GM19025 (cell line): ENCODE measurements around the gene BICD2.
"Not testable (repeated sequence)": the region's sequence is repeated elsewhere in the genome, so short reads cannot be mapped to it uniquely, and the experiment has no call there.

Experiments used
- ATAC-seq: cut with Tn5 transposase; IDR thresholded peaks from one replicate; pipeline ENCODE4 v1.9.1; 2021; ENCODE audit warnings: mild to moderate bottlenecking, low read depth, moderate library complexity; ENCODE audit not compliant: unreplicated experiment

BICD2 gene

GRCh38 chr9:92764381-92764987, at the start of gene BICD2:
BICD2 (minus strand) TSS chr9:92764833; CDS start chr9:92764744, 89 bp downstream.
- no peak for ATAC-seq

DNA sequence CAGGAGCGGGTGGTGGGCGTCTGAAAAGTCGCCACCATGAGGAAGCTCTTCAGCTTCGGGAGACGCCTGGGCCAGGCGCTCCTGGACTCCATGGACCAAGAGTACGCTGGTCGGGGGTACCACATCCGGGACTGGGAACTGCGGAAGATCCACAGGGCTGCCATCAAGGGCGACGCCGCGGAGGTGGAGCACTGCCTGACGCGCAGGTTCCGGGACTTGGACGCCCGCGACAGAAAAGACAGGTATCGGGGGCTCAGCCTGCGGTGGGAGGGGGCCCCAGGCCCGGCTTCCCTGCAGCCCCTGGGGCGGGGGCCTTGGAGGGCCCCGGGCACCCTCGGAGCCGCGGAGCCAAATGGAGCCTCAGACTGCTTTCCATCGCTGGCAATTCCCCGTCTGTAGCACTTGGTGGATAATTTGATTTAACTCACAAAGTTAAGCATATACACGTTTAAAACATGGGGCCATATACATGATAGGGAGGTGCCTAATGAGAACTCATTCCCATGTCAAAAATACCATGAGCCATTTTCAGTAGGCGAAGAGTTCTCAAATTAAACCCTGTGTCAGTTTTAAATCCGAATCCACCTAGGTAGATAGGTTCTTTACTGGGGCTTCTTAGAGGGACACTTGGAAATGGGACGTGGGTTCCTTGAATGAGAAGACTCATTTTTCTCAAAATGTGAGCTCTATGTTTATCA, 45.1 kb upstream of the BICD2 start:
- ATAC-seq = not testable (repeated sequence)

DNA sequence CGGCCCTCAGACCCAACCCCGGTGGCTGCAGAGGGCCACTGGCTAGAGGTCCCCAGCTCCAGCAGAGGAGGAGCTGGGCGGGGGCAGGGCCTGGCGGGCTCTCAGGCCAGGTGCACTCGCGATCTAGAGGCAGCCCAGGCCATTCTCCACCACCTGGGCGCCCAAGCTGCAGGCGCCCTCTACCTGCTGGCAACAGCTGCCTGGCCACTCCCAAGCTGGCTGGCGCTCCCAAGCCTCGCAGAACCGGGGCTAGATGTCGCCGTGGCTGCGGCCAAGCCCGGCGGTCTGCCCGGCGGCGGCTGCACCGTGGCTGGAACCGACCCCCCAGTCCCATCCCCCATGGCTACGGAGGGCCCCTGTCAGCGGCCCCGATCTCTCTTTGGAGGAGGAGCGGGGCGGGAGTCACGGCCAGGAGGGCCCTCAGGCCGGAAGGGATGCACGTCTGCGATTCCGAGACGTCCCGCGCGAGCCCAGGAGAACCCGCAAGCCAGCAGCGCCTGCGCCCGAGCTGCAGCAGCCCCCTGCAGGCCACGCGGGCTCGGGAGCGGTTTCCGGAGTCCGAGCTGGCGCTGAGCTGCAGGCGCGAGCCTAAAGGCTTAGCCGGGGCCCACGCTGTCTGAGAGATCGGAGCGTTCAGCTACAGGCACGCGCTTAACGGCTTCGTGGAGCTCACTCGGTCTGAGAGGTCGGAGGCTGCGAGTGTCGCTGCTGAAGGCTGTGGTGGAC, 44.3 kb upstream of the BICD2 start:
- ATAC-seq = no peak

GRCh38 chr9:92807757-92808725, 43.4 kb upstream of the BICD2 start:
- ATAC-seq = no peak

DNA sequence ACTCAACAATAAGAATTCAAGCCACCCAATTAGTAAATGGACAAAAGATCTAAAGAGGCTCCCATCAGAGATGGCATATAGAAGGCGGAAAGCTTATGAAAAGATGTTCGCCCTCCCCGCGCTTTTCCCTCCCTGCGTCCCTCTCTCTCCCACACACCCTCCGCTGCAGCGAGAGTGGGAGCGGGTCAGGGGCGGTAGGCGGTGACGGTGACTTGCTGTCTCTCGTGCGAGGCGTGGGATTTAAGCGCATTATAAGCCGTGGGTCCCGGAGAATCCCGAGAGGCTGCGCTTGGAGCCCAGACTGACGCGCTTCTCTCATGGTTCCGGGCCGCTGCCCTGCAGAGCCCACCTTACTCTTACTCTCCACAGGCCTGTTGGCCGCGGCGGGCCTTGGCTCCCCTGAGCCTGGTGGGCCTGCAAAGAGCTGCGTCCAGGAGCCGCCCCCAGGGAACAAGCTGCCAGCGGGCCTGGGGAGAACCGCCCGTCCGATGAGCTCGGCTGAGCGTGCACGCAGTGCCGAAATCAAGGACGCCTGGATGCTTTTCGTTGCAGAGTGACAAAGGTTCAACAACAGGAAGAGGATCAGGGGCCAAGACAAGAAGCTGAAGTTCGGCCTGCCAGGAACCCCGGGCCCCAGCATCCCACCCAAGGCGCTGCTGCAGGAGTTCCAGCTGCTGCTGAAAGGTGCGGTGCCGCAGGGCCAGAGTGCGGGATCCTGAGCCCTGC, 42.6 kb upstream of the BICD2 start:
- ATAC-seq = no peak

- ATAC-seq = no peak
Observed at GRCh38 chr9:92804727-92805126, 40.1 kb upstream of the BICD2 start.

GRCh38 chr9:92798358-92798757, 33.7 kb upstream of the BICD2 start:
- ATAC-seq = no peak

DNA sequence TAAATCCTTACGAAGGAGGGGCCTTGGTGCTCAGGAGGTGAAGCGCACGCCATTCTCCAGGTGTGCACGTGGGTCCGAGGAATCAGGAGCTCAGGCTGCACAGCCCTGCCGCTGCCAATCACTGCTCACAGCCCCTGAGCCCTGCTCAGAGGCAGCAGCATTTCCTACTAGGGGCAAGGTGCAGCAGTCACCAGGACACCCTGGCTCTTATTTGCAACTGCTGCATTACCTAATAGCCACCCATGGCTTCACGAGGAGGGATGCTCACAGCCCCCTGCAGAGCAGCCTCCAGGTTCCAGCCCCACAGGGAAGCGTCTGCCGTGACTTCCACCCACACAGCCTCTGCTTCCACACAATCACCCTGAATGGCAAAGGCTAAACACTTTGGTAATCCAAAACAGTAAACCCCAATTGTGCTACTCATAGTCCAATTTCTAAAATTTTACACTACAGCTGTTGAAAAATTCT, 31.7 kb upstream of the BICD2 start:
- ATAC-seq = not testable (repeated sequence)

DNA sequence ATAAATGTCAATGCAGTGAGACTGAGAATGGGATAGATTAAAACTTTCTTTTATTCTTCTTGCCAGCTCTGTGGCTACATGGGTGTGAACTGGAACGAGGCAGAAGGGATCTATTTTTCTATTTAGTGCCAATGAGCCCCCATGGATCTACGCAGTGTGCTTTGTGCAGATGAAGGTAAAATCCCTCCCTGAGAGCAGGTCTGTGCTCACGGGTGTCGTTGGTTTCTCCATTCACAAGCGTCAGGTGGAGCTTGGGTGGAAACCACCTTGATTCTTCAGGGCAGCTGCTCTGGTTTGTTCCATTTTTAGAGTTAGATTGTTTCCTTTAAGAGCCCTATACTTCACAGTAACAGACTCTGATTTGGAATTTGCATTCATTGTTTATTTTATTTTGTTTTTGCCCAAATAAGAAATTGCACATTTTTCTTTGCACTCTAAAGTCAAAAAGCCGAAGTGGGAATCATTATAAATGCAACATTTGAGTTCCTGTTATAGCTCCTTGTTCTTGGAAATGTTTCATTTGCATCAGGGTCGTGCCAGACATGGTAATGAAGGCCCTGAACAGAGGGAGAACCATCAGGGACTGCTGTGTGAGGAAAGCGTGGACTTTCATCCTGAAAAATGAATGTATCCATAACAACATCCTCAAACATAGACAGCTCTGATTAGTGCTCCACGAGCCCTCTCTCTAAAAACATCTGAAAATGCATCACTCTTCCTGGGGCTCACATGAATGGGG, 31.1 kb upstream of the BICD2 start:
- ATAC-seq = no peak

DNA sequence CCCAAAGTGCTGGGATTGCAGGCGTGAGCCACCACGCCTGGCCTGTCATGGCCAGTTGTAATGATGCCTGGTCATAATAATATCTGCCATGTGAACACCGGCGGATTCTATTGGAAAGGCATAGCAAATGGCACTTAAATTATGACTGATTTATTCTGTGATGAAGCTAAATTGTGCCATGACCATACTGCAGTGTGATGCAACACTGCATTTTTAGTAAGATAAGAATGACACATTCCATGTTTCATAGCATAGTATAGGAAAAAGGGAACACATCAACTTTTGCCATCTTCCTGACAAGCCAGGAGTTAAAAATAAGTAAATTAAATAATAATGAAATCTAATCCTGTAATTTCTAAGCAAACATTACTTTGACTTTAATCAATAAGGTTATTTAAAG, 30.4 kb upstream of the BICD2 start:
- no peak for ATAC-seq

DNA sequence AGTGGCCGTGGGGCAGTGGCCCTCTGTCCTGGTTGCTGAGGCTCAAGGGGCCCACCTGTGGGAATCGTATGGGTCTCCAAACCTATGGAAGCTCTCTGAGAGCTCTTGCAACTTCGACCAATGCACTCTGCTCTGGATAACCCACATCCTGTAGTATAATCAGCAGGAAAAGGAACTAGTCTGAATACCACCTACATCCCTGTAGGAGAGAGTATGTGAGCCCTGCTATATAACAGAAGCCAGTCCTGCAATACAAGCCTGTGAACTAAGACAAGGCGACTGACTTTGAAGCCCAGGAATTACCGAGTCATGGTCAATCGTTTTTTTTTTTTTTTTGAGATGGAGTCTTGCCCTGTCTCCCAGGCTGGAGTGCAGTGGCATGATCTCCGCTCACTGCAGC, 29.8 kb upstream of the BICD2 start:
- ATAC-seq = no peak

- peak; percentile 64 for ATAC-seq
Observed at GRCh38 chr9:92790542-92791527, 26.2 kb upstream of the BICD2 start.

DNA sequence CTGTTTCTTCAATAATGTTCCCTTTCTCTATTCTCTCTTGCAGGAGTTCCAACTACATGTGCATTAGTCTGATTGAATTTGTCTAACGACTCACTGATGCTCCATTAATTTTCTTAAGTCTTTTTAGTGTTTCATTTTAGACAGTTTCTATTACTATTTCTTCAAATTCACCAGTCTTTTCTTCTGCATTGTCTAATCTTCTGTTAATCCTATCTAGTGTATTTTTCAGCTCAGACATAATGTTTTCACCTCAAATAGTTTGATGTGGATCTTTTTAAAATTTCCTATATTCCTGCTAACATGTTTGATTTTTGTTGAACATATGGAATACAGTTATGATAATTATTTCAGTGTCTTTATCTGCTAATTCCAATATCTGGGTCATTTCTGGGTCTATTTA, 21.7 kb upstream of the BICD2 start:
- ATAC-seq = no peak

GRCh38 chr9:92781899-92782298, 17.3 kb upstream of the BICD2 start:
- no peak for ATAC-seq

- no peak for ATAC-seq
Observed at GRCh38 chr9:92780206-92780605, 15.6 kb upstream of the BICD2 start.

GRCh38 chr9:92775466-92775865, 10.8 kb upstream of the BICD2 start:
- no peak for ATAC-seq

DNA sequence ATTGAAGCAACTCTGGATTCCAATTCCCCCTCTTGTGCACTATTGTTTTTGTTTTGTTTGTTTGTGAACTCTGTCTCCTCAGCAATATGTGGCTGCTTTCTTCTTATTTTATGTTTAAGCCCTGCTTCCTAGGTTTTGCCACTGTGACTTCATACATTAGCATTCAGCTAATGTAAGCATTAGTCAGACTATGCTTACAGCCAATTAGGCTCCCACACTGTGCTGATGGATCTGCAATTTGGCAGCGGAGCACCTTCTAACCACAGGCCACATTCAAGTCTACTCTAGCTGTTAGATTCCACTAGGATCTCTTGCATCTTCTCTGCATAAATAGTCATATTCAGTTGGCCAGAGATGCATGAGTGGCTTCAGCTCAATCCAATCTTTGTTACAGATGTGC, 9.6 kb upstream of the BICD2 start:
- no peak for ATAC-seq

GRCh38 chr9:92773810-92774209, 9.2 kb upstream of the BICD2 start:
- no peak for ATAC-seq
